Keratinocyte (primary cell): ENCODE measurements around the gene ZC3H12A. TPM values are rescaled to one million over a fixed set of nuclear protein-coding genes. Genes with fewer than 3 reads are reported as not detected.

ENCODE experiments used
- DNase-seq: peaks from one replicate; pipeline ENCODE4 v3.0.0-alpha.2; 2011; ENCODE audit warnings: low read depth, missing footprints, low spot score
- FAIRE-seq: peaks from 2 replicates; lab custom pipeline; 2011; peaks lifted over from hg19 to GRCh38; lab: Jason Lieb, UNC
- H2AFZ ChIP-seq: 2 replicates; pipeline ENCODE4 v1.6.0; 2012; ENCODE audit warnings: low read length, control low read depth, inconsistent platforms; ENCODE audit not compliant: control insufficient read depth
- H3K27ac ChIP-seq: 2 replicates; pipeline ENCODE4 v1.5.1; 2011; ENCODE audit warnings: low read length; ENCODE audit not compliant: control insufficient read depth, insufficient read depth
- H3K27me3 ChIP-seq: 3 replicates; pipeline ENCODE4 v1.6.0; 2011; ENCODE audit warnings: low read length; ENCODE audit not compliant: control insufficient read depth, insufficient read depth; ENCODE audit errors: extremely low read depth
- H3K36me3 ChIP-seq, 2 experiments: 2 replicates in 1 of 2; 3 replicates in 1 of 2; pipeline ENCODE4 v1.5.1; 2011; ENCODE audit warnings: low read length in 2 of 2, mild to moderate bottlenecking in 1 of 2; ENCODE audit not compliant: control insufficient read depth in 2 of 2, insufficient read depth in 2 of 2; ENCODE audit errors: extremely low read depth in 1 of 2
- H3K4me1 ChIP-seq: 3 replicates; pipeline ENCODE4 v1.5.1; 2011; ENCODE audit warnings: low read length; ENCODE audit not compliant: control insufficient read depth, insufficient read depth; ENCODE audit errors: extremely low read depth
- H3K4me2 ChIP-seq: 3 replicates; pipeline ENCODE4 v1.6.0; 2011; ENCODE audit warnings: low read depth, low read length; ENCODE audit not compliant: control insufficient read depth, insufficient read depth; ENCODE audit errors: extremely low read depth
- H3K4me3 ChIP-seq, 3 experiments: fragments of 200-600 bp in 1 of 3; sonication (generic) in 1 of 3; 2 replicates in 2 of 3; 3 replicates in 1 of 3; pipeline ENCODE4 v1.5.1; 2011 to 2016; ENCODE audit warnings: low read length in 3 of 3, mild to moderate bottlenecking in 3 of 3, control low read depth in 2 of 3, inconsistent platforms in 1 of 3, low read depth in 1 of 3, mixed read lengths in 1 of 3, mixed run types in 1 of 3, moderate library complexity in 1 of 3; ENCODE audit not compliant: control insufficient read depth in 2 of 3, insufficient read depth in 2 of 3; ENCODE audit errors: extremely low read depth in 1 of 3
- H3K79me2 ChIP-seq: 2 replicates; pipeline ENCODE4 v1.6.0; 2012; ENCODE audit warnings: low read length; ENCODE audit not compliant: control insufficient read depth, insufficient read depth
- H3K9ac ChIP-seq: 3 replicates; pipeline ENCODE4 v1.6.0; 2011; ENCODE audit warnings: low read length; ENCODE audit not compliant: control insufficient read depth, insufficient read depth; ENCODE audit errors: extremely low read depth
- H3K9me1 ChIP-seq: 3 replicates; pipeline ENCODE4 v1.6.0; 2011; ENCODE audit warnings: low read length; ENCODE audit not compliant: control insufficient read depth, insufficient read depth; ENCODE audit errors: extremely low read depth
- H3K9me3 ChIP-seq: 2 replicates; pipeline ENCODE4 v1.5.1; 2012; ENCODE audit warnings: low read depth, low read length; ENCODE audit not compliant: control insufficient read depth
- H4K20me1 ChIP-seq: 3 replicates; pipeline ENCODE4 v1.6.0; 2011; ENCODE audit warnings: low read length; ENCODE audit not compliant: control insufficient read depth, insufficient read depth; ENCODE audit errors: extremely low read depth
- EZH2 ChIP-seq: IDR thresholded peaks from one replicate; pipeline ENCODE4 v1.6.1; 2012; ENCODE audit warnings: inconsistent platforms, mild to moderate bottlenecking, low read length, moderate library complexity
- dilution Hi-C: fragments of 300-500 bp; cut with MboI; formaldehyde crosslinking; loops from one replicate; pipeline ENCODE4 v1.7.0; 2020; ENCODE audit warnings: low sequenced_read_pairs; ENCODE audit not compliant: extremely low pct_ligation_motif_present
- polyA plus RNA-seq, 5 experiments: library from polyadenylated mRNA; depleted of rRNA in 3 of 5; stranded (reverse) in 3 of 5; stranded (forward) in 1 of 5; unstranded in 1 of 5; fragments of >200 nt; gene quantifications; 1 replicate in 1 of 5; 2 replicates in 3 of 5; 3 replicates in 1 of 5; pipeline versions ENCODE4 v1.2.1 to v1.2.3, GENCODE V29; 2011 to 2012; ENCODE audit warnings: missing spikeins in 2 of 5, low read depth in 1 of 5, low replicate concordance in 1 of 5
- TF ChIP-seq, protein P1 (sequence below), 3 experiments: IDR thresholded peaks in 1 of 3; conservative IDR thresholded peaks in 1 of 3; optimal IDR thresholded peaks in 1 of 3; 2 replicates in 2 of 3; 3 replicates in 1 of 3; pipeline versions ENCODE3 to v1.5.1; 2011; ENCODE audit warnings: low read length in 3 of 3, mild to moderate bottlenecking in 3 of 3, moderate library complexity in 2 of 3, control low read depth in 1 of 3, inconsistent platforms in 1 of 3; ENCODE audit not compliant: insufficient read depth in 2 of 3; ENCODE audit errors: extremely low read depth in 1 of 3

Gene ZC3H12A
- polyA plus RNA-seq, 1 donor (not counting 4 experiments of a cell fraction or from before 2014, with no cell fraction given) = 24.4 TPM

- dilution Hi-C loops = no loop called here
- Histone ChIP-seq H3K79me2 (peaks cover 64% of the 10 kb centered on the region), H3K4me2 (peak overlapping the region; percentile 96), H3K4me1 (peaks cover 70% of the 10 kb centered on the region), H3K27ac (peak overlapping the region; percentile 99), H3K9me3 (no peaks in the 10 kb centered on the region), H4K20me1 (peaks cover 30% of the 10 kb centered on the region), H3K9ac (peak overlapping the region; percentile 99), H3K27me3 (no peaks in the 10 kb centered on the region), H3K36me3 (peaks cover 45 to 69% of the 10 kb centered on the region in 2 experiments), H3K4me3 (peak overlapping the region in 1 of 3 experiments; percentile 66), H2AFZ (no peak overlapping the region), H3K9me1 (peaks cover 8% of the 10 kb centered on the region)
- no peak for TF ChIP-seq EZH2
- TF ChIP-seq, protein P1, sequence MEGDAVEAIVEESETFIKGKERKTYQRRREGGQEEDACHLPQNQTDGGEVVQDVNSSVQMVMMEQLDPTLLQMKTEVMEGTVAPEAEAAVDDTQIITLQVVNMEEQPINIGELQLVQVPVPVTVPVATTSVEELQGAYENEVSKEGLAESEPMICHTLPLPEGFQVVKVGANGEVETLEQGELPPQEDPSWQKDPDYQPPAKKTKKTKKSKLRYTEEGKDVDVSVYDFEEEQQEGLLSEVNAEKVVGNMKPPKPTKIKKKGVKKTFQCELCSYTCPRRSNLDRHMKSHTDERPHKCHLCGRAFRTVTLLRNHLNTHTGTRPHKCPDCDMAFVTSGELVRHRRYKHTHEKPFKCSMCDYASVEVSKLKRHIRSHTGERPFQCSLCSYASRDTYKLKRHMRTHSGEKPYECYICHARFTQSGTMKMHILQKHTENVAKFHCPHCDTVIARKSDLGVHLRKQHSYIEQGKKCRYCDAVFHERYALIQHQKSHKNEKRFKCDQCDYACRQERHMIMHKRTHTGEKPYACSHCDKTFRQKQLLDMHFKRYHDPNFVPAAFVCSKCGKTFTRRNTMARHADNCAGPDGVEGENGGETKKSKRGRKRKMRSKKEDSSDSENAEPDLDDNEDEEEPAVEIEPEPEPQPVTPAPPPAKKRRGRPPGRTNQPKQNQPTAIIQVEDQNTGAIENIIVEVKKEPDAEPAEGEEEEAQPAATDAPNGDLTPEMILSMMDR (optimal IDR thresholded peaks at IDR 0.05 in 1 of 3, IDR thresholded peaks at IDR 0.05 in 1 of 3, conservative IDR thresholded peaks at IDR 0.05 in 1 of 3; ENCODE audit: extremely low read depth in 1 of 3, insufficient read depth in 2 of 3, low read length in 3 of 3) = no peak
- FAIRE-seq (no peak), DNase-seq (peak; percentile 49)
Observed at GRCh38 chr1:37480581-37481288, 6.4 kb downstream of the ZC3H12A start.

GRCh38 chr1:37481289-37482003 lies 7.1 kb downstream of the ZC3H12A start:
- FAIRE-seq (no peak), DNase-seq (peak; percentile 38)
- peak overlapping the region; percentile 13 for H3K4me2 ChIP-seq
- H3K9ac ChIP-seq = peak overlapping the region; percentile 99
- peak overlapping the region in 1 of 3 experiments; percentile 5 for H3K4me3 ChIP-seq
- H3K79me2 ChIP-seq = peaks cover 57% of the 10 kb centered on the region
- TF ChIP-seq, protein P1 (optimal IDR thresholded peaks at IDR 0.05 in 1 of 3, IDR thresholded peaks at IDR 0.05 in 1 of 3, conservative IDR thresholded peaks at IDR 0.05 in 1 of 3; ENCODE audit: extremely low read depth in 1 of 3, insufficient read depth in 2 of 3, low read length in 3 of 3) = no peak
- TF ChIP-seq EZH2 = no peak
- peaks cover 8% of the 10 kb centered on the region for H3K9me1 ChIP-seq
- H3K36me3 ChIP-seq = peaks cover 42 to 62% of the 10 kb centered on the region in 2 experiments
- H2AFZ ChIP-seq = no peak overlapping the region
- H3K27me3 ChIP-seq = no peaks in the 10 kb centered on the region
- peaks cover 75% of the 10 kb centered on the region for H3K4me1 ChIP-seq
- dilution Hi-C loops = no loop called here
- peaks cover 25% of the 10 kb centered on the region for H4K20me1 ChIP-seq
- H3K27ac ChIP-seq = peak overlapping the region; percentile 99
- no peaks in the 10 kb centered on the region for H3K9me3 ChIP-seq
